K562 (cell line): ENCODE data around the gene AFG1L. TPM values are rescaled to one million over a fixed set of nuclear protein-coding genes. Genes with fewer than 3 reads are reported as not detected.
A peak's percentile ranks its signal among the peaks of the same experiment; 100 is the strongest.

ENCODE experiments used
- BCOR ChIP-seq: fragments of 450-650 bp; IDR thresholded peaks from 2 replicates; pipeline ENCODE4 v1.6.1; 2016
- CHD1 ChIP-seq: fragments of 200-600 bp; sonication (generic); IDR thresholded peaks from one replicate; pipeline ENCODE4 v1.6.1; 2012; ENCODE audit warnings: mild to moderate bottlenecking, moderate library complexity, low read length, inconsistent platforms
- CREB1 ChIP-seq, 2 experiments: sonication (generic) in 1 of 2; formaldehyde crosslinking in 1 of 2; IDR thresholded peaks; 2 replicates each; pipeline versions ENCODE4 v1.6.1 to v1.8.0; 2012 to 2022; ENCODE audit warnings: inconsistent platforms in 1 of 2, mild to moderate bottlenecking in 1 of 2, missing genetic modification reagents in 1 of 2, moderate library complexity in 1 of 2
- CTBP1 ChIP-seq: fragments of 450-650 bp; IDR thresholded peaks from 2 replicates; pipeline ENCODE4 v1.6.1; 2016; ENCODE audit warnings: borderline replicate concordance
- DPF2 ChIP-seq: fragments of 450-650 bp; IDR thresholded peaks from 2 replicates; pipeline ENCODE4 v1.6.1; 2016
- HDAC2 ChIP-seq: fragments of 450-650 bp; IDR thresholded peaks from 2 replicates; pipeline ENCODE4 v1.6.1; 2016; ENCODE audit warnings: mild to moderate bottlenecking
- HEY1 ChIP-seq: fragments of 250-450 bp; sonication (Bioruptor Pico); IDR thresholded peaks from 2 replicates; pipeline ENCODE4 v1.5.0; 2020; ENCODE audit warnings: mild to moderate bottlenecking, moderate library complexity, borderline replicate concordance
- HNRNPH1 ChIP-seq: fragments of 200-400 bp; formaldehyde crosslinking; optimal IDR thresholded peaks from 2 replicates; pipeline ENCODE3; 2017; ENCODE audit warnings: low read depth, mild to moderate bottlenecking, low read length, moderate library complexity
- IFI16 ChIP-seq: fragments of 250-450 bp; sonication (Bioruptor Pico); IDR thresholded peaks from 2 replicates; pipeline ENCODE4 v2.1.2; 2022; ENCODE audit warnings: mild to moderate bottlenecking, inconsistent platforms
- JUNB ChIP-seq: fragments of 450-650 bp; formaldehyde crosslinking; conservative IDR thresholded peaks from 2 replicates; pipeline ENCODE4 v1.4.0; 2020; ENCODE audit warnings: mild to moderate bottlenecking
- KHSRP ChIP-seq: fragments of 450-650 bp; IDR thresholded peaks from 2 replicates; pipeline ENCODE4 v1.6.1; 2017
- MTA1 ChIP-seq: fragments of 450-650 bp; IDR thresholded peaks from 2 replicates; pipeline ENCODE4 v1.6.1; 2017; ENCODE audit warnings: borderline replicate concordance
- MYNN ChIP-seq, 2 experiments: sonication (generic); formaldehyde crosslinking in 1 of 2; IDR thresholded peaks; 2 replicates each; pipeline versions ENCODE4 v1.5.0 to v1.6.1; 2016 to 2020; ENCODE audit warnings: antibody characterized with exemption in 1 of 2, missing genetic modification reagents in 1 of 2
- POLR2AphosphoS2 ChIP-seq: IDR thresholded peaks from 2 replicates; pipeline ENCODE4 v1.6.1; 2012; ENCODE audit warnings: low read length, improper control_type of control experiment
- RFX7 ChIP-seq: fragments of 250-450 bp; sonication (Bioruptor Pico); IDR thresholded peaks from 2 replicates; pipeline ENCODE4 v1.5.1; 2021; ENCODE audit warnings: mild to moderate bottlenecking
- SAFB ChIP-seq: fragments of 200-400 bp; formaldehyde crosslinking; IDR thresholded peaks from 2 replicates; pipeline ENCODE4 v1.6.1; 2017; ENCODE audit warnings: low read depth, low read length, borderline replicate concordance
- TAF7 ChIP-seq: fragments of 450-650 bp; IDR thresholded peaks from 2 replicates; pipeline ENCODE4 v1.6.1; 2016; ENCODE audit warnings: missing genetic modification characterization, missing compliant biosample characterization
- TBP ChIP-seq: optimal IDR thresholded peaks from 2 replicates; pipeline ENCODE3; 2011; ENCODE audit warnings: low read depth, low read length, improper control_type of control experiment
- ZBED1 ChIP-seq: IDR thresholded peaks from 2 replicates; pipeline ENCODE4 v1.6.1; 2014
- ZNF239 ChIP-seq: fragments of 250-450 bp; sonication (Bioruptor Pico); IDR thresholded peaks from 2 replicates; pipeline ENCODE4 v1.4.0; 2020; ENCODE audit warnings: mild to moderate bottlenecking
- ZNF668 ChIP-seq: fragments of 250-450 bp; sonication (Bioruptor Pico); IDR thresholded peaks from 2 replicates; pipeline ENCODE4 v1.8.0; 2022; ENCODE audit warnings: mild to moderate bottlenecking, inconsistent platforms
- ZNF707 ChIP-seq: fragments of 250-450 bp; sonication (Bioruptor Pico); conservative IDR thresholded peaks from 2 replicates; pipeline ENCODE4 v1.8.0; 2022; ENCODE audit warnings: inconsistent platforms, mild to moderate bottlenecking, moderate library complexity
- polyA plus RNA-seq, 8 experiments: library from polyadenylated mRNA; depleted of rRNA in 4 of 8; stranded (reverse) in 5 of 8; unstranded in 3 of 8; fragments of >200 nt; fragmentation: Nextera tagmentation in 2 of 8; fragmentation: Illumina TruSeq in 1 of 8; extraction: Ambion mirVana in 2 of 8; extraction: Trizol in 1 of 8; gene quantifications; 2 replicates each; pipeline versions ENCODE4 v1.2.1 to v1.2.3, GENCODE V29; 2011 to 2014; ENCODE audit warnings: inconsistent platforms in 1 of 8, missing spikeins in 1 of 8
- total RNA-seq, 7 experiments: library from RNA; depleted of rRNA in 6 of 7; stranded (reverse); fragments of >200 nt in 6 of 7; fragmentation: Illumina TruSeq in 2 of 7; extraction: Trizol in 2 of 7; gene quantifications; 2 replicates each; pipeline versions ENCODE4 v1.2.1 to v1.2.3, GENCODE V29; 2011 to 2021; ENCODE audit warnings: low replicate concordance in 1 of 7
- TF ChIP-seq, protein P1 (sequence below): sonication (generic); IDR thresholded peaks from 2 replicates; pipeline ENCODE4 v1.6.1; 2016
- TF ChIP-seq, protein P2 (sequence below), 2 experiments: fragments of 450-650 bp in 1 of 2; IDR thresholded peaks; 2 replicates each; pipeline ENCODE4 v1.6.1; 2011 to 2017; ENCODE audit warnings: low read depth in 2 of 2, antibody characterized with exemption in 1 of 2, borderline replicate concordance in 1 of 2, low read length in 1 of 2, mild to moderate bottlenecking in 1 of 2, mixed read lengths in 1 of 2; ENCODE audit not compliant: control insufficient read depth in 1 of 2

AFG1L gene
- total and polyA plus RNA-seq, 9 of the 15 experiments (the other 6 are each of a cell fraction or from before 2014, with no cell fraction given): 2.2 to 15.5 (median 5.8) TPM

DNA sequence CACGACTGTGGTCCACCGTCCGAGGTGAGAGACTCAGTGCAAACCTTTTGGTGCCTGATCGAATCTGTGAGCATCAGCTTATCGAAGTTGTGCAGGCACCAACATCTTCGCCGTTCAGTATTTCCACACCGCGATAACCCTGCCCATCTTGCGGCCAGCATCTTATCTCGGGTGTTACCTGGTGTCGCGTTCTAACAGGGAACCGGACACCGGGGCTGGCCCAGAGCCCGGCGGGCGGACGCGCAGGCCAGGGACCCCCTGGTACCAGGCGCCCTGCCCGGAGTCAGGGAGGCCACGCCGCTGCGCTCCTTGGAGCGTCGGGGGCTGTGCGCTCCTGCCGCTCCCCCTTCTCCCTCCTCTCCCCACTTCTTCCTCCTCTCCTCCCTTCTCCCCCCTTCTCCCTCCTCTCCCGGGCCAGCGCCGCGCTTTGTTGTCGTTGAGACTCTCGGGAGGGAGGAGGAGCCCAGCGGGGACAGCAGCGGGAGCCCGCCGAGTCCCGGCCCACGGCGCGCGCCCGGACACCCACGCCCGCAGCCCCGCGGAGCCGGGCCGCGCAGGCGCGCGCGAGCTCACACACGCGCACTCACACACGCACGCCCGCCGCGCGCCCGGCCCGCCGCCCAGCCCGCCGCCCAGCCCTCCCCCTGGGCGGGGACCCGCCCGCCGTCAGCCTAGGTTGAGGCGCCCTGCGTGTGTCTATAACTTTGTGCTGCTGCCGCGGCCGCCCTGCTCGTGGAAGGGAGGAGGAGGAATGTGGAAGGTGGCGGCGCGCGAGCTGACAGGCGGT lies 264.4 kb downstream of the AFG1L start (continued):
- TF ChIP-seq ZBED1 (0 out of 2 replicates have a peak, but pooled peaks have one; percentile 19), MYNN (IDR thresholded peaks at IDR 0.05) (peak; percentile 70; the same call in 1 of the 2 replicates), MYNN (CRISPR knock-in tag; IDR thresholded peaks at IDR 0.05) (no peak), CTBP1 (peak; percentile 99), CHD1 (no peak), ZNF239 (CRISPR knock-in tag) (no peak), SAFB (peak; percentile 49; the same call in 1 of the 2 replicates), ZNF707 (CRISPR knock-in tag) (no peak), DPF2 (peak; percentile 94), ZNF668 (CRISPR knock-in tag) (no peak), MTA1 (peak; percentile 59; the same call in 1 of the 2 replicates), POLR2AphosphoS2 (no peak), CREB1 (IDR thresholded peaks at IDR 0.05) (peak; percentile 59; the same call in 1 of the 2 replicates), CREB1 (CRISPR knock-in tag; IDR thresholded peaks at IDR 0.05) (no peak; the same call in 1 of the 2 replicates), BCOR (peak; percentile 94), HDAC2 (peak; percentile 88), RFX7 (no peak), TAF7 (tag) (no peak; the same call in 1 of the 2 replicates), HEY1 (CRISPR knock-in tag) (no peak), KHSRP (peak; percentile 72; the same call in 1 of the 2 replicates), IFI16 (CRISPR knock-in tag) (no peak), TBP (peak; percentile 36), JUNB (CRISPR knock-in tag) (no peak), HNRNPH1 (no peak)
- TF ChIP-seq, protein P1, sequence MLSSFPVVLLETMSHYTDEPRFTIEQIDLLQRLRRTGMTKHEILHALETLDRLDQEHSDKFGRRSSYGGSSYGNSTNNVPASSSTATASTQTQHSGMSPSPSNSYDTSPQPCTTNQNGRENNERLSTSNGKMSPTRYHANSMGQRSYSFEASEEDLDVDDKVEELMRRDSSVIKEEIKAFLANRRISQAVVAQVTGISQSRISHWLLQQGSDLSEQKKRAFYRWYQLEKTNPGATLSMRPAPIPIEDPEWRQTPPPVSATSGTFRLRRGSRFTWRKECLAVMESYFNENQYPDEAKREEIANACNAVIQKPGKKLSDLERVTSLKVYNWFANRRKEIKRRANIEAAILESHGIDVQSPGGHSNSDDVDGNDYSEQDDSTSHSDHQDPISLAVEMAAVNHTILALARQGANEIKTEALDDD: peak; percentile 41; the same call in 1 of the 2 replicates
- TF ChIP-seq, protein P2, sequence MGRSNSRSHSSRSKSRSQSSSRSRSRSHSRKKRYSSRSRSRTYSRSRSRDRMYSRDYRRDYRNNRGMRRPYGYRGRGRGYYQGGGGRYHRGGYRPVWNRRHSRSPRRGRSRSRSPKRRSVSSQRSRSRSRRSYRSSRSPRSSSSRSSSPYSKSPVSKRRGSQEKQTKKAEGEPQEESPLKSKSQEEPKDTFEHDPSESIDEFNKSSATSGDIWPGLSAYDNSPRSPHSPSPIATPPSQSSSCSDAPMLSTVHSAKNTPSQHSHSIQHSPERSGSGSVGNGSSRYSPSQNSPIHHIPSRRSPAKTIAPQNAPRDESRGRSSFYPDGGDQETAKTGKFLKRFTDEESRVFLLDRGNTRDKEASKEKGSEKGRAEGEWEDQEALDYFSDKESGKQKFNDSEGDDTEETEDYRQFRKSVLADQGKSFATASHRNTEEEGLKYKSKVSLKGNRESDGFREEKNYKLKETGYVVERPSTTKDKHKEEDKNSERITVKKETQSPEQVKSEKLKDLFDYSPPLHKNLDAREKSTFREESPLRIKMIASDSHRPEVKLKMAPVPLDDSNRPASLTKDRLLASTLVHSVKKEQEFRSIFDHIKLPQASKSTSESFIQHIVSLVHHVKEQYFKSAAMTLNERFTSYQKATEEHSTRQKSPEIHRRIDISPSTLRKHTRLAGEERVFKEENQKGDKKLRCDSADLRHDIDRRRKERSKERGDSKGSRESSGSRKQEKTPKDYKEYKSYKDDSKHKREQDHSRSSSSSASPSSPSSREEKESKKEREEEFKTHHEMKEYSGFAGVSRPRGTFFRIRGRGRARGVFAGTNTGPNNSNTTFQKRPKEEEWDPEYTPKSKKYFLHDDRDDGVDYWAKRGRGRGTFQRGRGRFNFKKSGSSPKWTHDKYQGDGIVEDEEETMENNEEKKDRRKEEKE (IDR thresholded peaks at IDR 0.05; ENCODE audit: borderline replicate concordance in 1 of 2, control insufficient read depth in 1 of 2, low read depth in 2 of 2, low read length in 1 of 2): 0 out of 4 replicates have a peak, but pooled peaks of 1 of the 2 experiments have one; percentile 42
